NCI-H226 (cell line): Measurements from ENCODE around the gene MYD88.

Experiments used
- DNase-seq: peaks from one replicate; pipeline ENCODE4 v3.0.0-alpha.2; 2015

The MYD88 gene

DNA sequence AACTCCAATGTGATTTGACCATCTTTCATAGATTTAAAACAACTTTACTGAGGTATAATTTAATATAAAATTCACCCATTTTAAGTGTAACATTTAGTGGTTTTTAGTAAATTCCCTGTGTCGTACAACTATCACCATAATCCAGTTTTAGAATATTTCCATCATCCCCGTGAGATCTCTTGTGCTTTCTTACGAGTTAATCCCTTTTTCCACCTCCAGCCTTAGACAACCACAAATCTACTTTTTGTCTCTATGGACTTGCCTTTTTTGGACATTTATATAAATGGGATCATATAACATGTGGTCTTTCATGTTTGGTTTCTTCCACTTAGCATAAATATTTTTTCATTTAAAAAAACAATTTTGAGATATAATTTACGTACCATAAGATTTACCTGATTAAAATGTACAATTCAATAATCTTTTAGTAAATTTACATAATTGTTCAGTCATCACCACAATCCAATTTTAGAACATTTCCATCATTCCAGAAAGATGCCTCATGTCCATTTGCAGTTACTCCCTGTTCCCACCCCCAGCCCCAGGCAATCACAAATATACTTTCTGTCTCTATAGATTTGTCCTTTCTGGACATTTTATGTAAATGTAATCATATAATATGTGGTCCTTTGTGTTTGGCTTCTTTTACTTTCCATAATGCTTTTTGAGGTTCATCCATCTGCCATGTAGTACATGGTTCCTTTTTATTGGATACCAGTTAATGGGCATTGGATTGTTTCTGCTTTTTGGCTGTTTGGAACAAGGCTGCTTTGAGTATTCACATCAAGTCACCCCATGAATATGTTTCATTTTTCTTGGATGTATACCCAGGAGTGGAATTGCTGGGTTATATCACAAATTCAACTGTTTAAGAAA is 29.9 kb downstream of the MYD88 start:
- peak; percentile 42 for DNase-seq

DNA sequence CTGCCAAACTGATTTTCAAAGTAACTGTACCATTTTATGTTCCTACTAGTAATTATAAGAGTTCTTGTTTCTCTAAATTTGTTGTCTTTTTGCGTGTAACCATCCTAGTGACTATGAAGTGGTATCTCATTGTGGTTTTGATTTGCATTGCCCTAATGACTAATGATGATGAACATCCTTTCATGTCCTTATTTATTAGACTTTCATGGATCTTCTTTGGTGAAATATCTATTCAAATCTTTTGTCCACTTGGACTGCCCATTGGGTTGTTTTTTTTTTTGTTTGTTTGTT is 30.5 kb downstream of the MYD88 start:
- no peak for DNase-seq

DNA sequence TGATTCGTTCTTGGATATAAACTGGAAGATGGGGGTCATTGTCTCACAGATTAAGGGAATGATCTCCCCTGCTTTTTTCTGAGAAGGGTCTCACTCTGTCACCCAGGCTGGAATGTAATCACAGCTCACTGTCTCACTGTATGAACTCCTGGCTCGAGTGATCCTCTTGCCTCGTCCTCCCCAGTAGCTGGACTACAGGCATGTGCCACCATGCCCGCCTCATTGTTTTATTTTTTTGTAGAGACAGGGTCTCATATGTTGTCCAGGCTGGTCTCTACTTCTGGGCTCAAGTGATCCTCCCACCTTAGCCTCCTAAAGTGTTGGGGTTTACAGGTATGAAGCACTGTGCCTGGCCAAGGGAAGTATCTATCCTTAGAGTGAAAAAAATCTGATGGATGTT is 32.3 kb downstream of the MYD88 start:
- no peak for DNase-seq

DNA sequence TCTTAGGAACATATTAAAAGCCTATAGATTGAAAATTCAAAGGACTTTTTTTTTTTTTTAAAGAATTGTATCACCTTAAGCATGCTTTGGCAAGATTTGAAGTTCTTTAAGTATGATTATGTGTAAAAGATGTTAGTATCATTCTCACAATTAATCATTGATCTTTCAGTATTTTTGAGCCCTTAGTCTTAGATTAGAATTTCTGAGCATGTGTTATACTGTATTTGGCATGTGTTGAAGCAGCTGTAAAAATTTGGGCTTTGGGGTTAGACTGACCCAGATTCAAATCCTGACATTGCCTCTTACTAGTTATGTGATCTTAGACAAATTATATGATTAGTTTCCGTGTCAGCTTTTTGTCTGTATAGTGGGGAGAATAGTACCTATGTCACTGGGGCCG is 33.2 kb downstream of the MYD88 start:
- DNase-seq: no peak

DNA sequence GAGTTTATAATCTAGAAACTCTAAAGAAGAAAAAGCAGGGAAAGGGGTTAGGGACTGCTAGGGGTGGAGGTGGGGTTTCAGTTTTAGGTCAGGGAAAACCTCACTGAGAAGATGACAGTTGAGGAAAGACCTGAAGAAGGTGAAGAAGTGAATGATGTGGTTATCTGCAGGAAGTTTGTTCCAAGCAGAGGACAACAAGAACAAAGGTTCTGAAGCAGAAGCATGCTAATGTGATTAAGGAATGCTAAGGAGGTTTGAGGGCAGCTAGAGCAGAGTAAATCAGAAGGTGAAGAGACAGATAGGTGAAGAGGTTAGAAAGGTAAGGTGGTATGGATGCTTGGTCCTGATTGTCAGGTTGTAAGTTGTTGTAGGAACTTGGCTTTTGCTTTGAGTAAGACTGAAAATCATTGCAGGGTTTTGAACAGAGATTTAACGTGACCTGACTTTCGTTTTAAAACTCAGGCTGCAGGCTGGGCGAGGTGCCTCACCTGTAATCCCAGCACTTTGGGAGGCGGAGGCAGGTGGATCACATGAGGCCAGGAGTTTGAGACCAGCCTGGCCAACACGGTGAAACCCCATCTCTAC is 35.5 kb downstream of the MYD88 start:
- no peak for DNase-seq

DNA sequence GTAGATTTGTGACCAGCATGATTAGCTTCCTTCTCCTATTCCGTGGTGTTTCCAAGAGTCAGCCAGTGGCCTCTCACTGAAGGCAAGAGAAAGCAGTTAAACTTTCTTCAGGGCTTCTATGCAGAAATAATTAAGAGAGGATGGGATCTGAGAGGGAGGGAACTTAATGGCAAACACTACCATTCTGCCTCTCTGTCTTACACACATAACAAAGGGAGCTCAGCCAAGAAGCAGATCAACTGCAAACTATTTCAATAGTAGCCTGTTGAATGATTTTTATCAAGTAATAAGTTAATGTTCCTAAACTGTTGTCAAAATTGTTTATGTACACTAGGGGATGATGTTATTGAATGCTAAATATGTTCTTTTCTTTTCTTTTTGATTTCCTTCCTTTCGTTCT is 38.7 kb downstream of the MYD88 start:
- DNase-seq: no peak

DNA sequence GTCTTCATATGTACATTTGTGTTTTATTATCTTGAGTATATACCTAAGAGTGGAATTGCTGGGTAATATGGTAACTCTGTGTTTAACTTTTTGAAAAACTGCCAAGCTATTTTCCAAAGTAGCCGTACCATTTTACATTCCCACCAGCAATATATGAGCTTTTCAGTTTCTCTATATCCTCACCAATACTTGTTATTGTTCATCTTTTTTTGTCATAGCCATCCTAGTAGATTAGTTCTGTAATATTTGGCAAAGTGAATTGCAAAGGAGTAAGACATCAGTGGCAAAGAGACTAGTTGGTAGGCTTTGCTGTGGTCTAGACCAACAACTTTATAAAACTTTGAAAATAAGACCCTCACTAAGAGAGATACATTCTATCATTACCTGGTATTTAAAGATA is 48.3 kb downstream of the MYD88 start:
- DNase-seq: no peak

DNA sequence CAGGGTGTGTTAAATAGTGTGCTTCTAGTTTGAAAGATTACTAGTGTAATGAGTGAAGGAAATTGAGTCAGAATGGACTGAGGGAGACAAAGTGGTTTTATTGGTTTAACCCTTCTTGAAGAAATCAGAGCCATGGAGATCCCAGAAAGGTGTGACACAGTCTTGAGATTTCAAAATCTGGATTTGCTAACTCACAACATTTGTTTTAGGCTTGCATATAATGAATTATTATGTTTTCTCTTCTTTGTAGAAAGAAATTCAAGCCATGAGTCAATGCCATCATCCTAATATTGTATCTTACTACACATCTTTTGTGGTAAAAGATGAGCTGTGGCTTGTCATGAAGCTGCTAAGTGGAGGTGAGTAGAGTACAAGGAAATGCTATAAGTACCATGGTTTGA is 52.0 kb downstream of the MYD88 start:
- DNase-seq: no peak
